ENCODE measurements around the gene SIX4. TPM values are rescaled to one million over a fixed set of nuclear protein-coding genes. Genes with fewer than 3 reads are reported as not detected.

The SIX4 gene
- polyA plus RNA-seq, 1 donor (not counting 4 experiments of a cell fraction or from before 2014, with no cell fraction given): 4.5 TPM

DNA sequence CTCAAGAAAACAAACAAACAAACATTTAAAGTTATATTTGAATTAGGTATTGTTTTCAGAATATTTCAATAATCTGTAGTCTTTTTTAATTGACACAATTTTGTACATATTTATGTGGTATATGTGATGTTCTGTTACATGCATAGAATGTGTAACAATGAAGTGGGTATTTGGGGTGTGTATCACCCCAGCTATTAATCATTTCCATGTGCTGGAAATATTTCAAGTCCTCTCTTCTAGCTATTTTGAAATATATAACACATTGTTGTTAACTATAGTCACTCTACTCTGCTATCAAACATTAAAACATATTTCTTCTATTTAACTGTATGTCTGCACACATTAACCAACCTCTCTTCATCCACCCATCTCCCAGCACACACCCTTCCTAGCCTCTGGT lies 42.9 kb downstream of the SIX4 start:
- dilution Hi-C loops (cut with MboI; ENCODE audit: extremely low pct_ligation_motif_present, low sequenced_read_pairs): no loop called here
- no peak for TF ChIP-seq EZH2 (IDR thresholded peaks at IDR 0.05; ENCODE audit: low read length)
- no peak for TF ChIP-seq CTCF (optimal IDR thresholded peaks at IDR 0.05 in 1 of 3, IDR thresholded peaks at IDR 0.05 in 1 of 3, conservative IDR thresholded peaks at IDR 0.05 in 1 of 3; ENCODE audit: extremely low read depth in 1 of 3, insufficient read depth in 2 of 3, low read length in 3 of 3)
- H3K27me3 ChIP-seq (ENCODE audit: control insufficient read depth, extremely low read depth, insufficient read depth, low read length): no peaks in the 10 kb centered on the region
- H3K36me3 ChIP-seq (ENCODE audit: control insufficient read depth in 2 of 2, extremely low read depth in 1 of 2, insufficient read depth in 2 of 2, low read length in 2 of 2): no peaks in the 10 kb centered on the region
- FAIRE-seq (no peak), DNase-seq (ENCODE audit: low read depth, low spot score) (no peak)
- no peak overlapping the region for H3K4me2 ChIP-seq (ENCODE audit: control insufficient read depth, extremely low read depth, insufficient read depth, low read depth, low read length)
- no peak overlapping the region for H2AFZ ChIP-seq (ENCODE audit: control insufficient read depth, low read length)
- no peaks in the 10 kb centered on the region for H3K4me1 ChIP-seq (ENCODE audit: control insufficient read depth, extremely low read depth, insufficient read depth, low read length)
- H4K20me1 ChIP-seq (ENCODE audit: control insufficient read depth, extremely low read depth, insufficient read depth, low read length): no peaks in the 10 kb centered on the region
- no peaks in the 10 kb centered on the region for H3K9me1 ChIP-seq (ENCODE audit: control insufficient read depth, extremely low read depth, insufficient read depth, low read length)
- no peak overlapping the region for H3K27ac ChIP-seq (ENCODE audit: control insufficient read depth, insufficient read depth, low read length)
- H3K9me3 ChIP-seq (ENCODE audit: control insufficient read depth, low read depth, low read length): no peaks in the 10 kb centered on the region
- H3K9ac ChIP-seq (ENCODE audit: control insufficient read depth, extremely low read depth, insufficient read depth, low read length): no peak overlapping the region
- H3K79me2 ChIP-seq (ENCODE audit: control insufficient read depth, insufficient read depth, low read length): no peaks in the 10 kb centered on the region
- H3K4me3 ChIP-seq (ENCODE audit: control insufficient read depth in 2 of 3, extremely low read depth in 1 of 3, insufficient read depth in 2 of 3, low read depth in 1 of 3, low read length in 3 of 3): no peak overlapping the region

GRCh38 chr14:60680511-60680910 lies 43.6 kb downstream of the SIX4 start:
- no peak for FAIRE-seq

More at GRCh38 chr14:60680511-60680910, 43.6 kb downstream of the SIX4 start:
- no peaks in the 10 kb centered on the region for H3K9me3 ChIP-seq (ENCODE audit: control insufficient read depth, low read depth, low read length)
- dilution Hi-C loops (cut with MboI; ENCODE audit: extremely low pct_ligation_motif_present, low sequenced_read_pairs): no loop called here
- H3K27ac ChIP-seq (ENCODE audit: control insufficient read depth, insufficient read depth, low read length): no peak overlapping the region
- no peak overlapping the region for H3K4me3 ChIP-seq (ENCODE audit: control insufficient read depth in 2 of 3, extremely low read depth in 1 of 3, insufficient read depth in 2 of 3, low read depth in 1 of 3, low read length in 3 of 3)
- no peak overlapping the region for H3K9ac ChIP-seq (ENCODE audit: control insufficient read depth, extremely low read depth, insufficient read depth, low read length)
- H3K4me1 ChIP-seq (ENCODE audit: control insufficient read depth, extremely low read depth, insufficient read depth, low read length): no peaks in the 10 kb centered on the region
- no peak overlapping the region for H2AFZ ChIP-seq (ENCODE audit: control insufficient read depth, low read length)
- no peak for DNase-seq (ENCODE audit: low read depth, low spot score)
- H3K9me1 ChIP-seq (ENCODE audit: control insufficient read depth, extremely low read depth, insufficient read depth, low read length): no peaks in the 10 kb centered on the region
- H3K79me2 ChIP-seq (ENCODE audit: control insufficient read depth, insufficient read depth, low read length): no peaks in the 10 kb centered on the region
- H4K20me1 ChIP-seq (ENCODE audit: control insufficient read depth, extremely low read depth, insufficient read depth, low read length): no peaks in the 10 kb centered on the region
- TF ChIP-seq EZH2 (IDR thresholded peaks at IDR 0.05; ENCODE audit: low read length) (no peak), CTCF (optimal IDR thresholded peaks at IDR 0.05 in 1 of 3, IDR thresholded peaks at IDR 0.05 in 1 of 3, conservative IDR thresholded peaks at IDR 0.05 in 1 of 3; ENCODE audit: extremely low read depth in 1 of 3, insufficient read depth in 2 of 3, low read length in 3 of 3) (no peak)
- H3K4me2 ChIP-seq (ENCODE audit: control insufficient read depth, extremely low read depth, insufficient read depth, low read depth, low read length): no peak overlapping the region
- H3K27me3 ChIP-seq (ENCODE audit: control insufficient read depth, extremely low read depth, insufficient read depth, low read length): no peaks in the 10 kb centered on the region
- H3K36me3 ChIP-seq (ENCODE audit: control insufficient read depth in 2 of 2, extremely low read depth in 1 of 2, insufficient read depth in 2 of 2, low read length in 2 of 2): no peaks in the 10 kb centered on the region

Data from keratinocyte (primary cell).